Measurements from ENCODE around the gene F2.
"Not testable (repeated sequence)": the region's sequence is repeated elsewhere in the genome, so short reads cannot be mapped to it uniquely, and the experiment has no call there.

The F2 gene

GRCh38 chr11:46719048-46719542 lies at the start of gene F2:
Gene F2, plus strand, starts transcription at chr11:46719213. Its CDS starts 23 bp downstream, at chr11:46719236.
- DNase-seq (ENCODE audit: low spot score), result no peak

- peak; percentile 46 for DNase-seq (ENCODE audit: low spot score)
Observed at GRCh38 chr11:46669711-46670139, 49.3 kb upstream of the F2 start.

DNA sequence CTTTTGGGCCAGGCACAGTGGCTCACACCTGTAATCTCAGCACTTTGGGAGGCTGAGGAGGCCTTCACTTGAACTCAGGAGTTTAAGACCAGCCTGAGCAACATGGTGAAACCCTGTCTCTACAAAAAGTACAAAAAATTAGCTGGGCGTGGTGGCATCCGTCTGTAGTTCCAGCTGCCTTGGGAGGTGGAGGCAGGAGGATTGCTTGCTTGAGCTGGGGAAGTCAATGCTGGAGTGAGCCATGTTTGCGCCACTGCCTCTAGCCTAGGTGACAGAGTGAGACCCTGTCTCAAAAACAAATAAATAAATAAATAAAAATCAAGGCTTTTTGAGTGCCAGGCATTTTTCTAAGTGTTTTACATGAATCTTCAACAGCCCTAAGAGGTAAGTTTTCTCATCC lies 48.5 kb upstream of the F2 start:
- not testable (repeated sequence) for DNase-seq (ENCODE audit: low spot score)

GRCh38 chr11:46671958-46672315 lies 47.1 kb upstream of the F2 start:
- no peak for DNase-seq (ENCODE audit: low spot score)

- no peak for DNase-seq (ENCODE audit: low spot score)
Observed at GRCh38 chr11:46672381-46672839, 46.6 kb upstream of the F2 start.

DNA sequence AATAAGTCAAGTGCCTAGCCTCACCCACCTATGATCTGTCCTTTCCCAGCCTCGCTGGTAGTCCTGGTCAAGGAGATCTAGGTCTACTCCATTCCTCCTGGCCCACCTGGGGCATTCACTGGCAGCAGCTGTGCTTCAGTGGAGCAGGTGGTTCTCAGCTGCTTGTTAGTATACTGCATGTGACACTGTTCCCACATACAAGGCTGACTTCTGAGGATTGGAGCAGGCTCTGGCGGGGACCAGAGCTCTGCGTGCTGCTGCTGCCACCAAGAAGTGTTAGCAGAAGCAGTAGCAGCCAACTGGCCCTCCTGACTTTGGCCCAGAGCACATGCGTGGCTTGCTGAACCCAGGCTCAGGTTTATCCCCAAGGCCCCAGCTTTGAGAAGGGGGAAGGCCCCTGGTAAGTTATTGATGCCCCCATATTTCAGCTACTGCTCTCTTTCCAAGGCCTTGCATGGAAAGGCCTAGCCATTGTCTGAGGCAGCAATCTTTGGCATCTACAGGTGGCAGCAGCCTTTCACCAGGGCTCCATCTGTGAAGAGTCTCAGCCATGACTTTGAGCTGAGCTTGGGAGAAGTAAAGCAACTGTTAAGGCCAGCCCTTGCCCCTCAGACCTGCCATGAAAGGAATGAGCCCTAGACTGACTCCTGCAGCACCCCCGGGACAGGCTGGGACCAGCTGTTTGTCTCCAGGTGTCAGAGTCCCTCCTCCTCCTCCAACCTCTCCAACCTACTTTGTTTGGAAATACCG lies 45.1 kb upstream of the F2 start:
- no peak for DNase-seq (ENCODE audit: low spot score)

GRCh38 chr11:46674463-46675287 lies 44.3 kb upstream of the F2 start:
- DNase-seq (ENCODE audit: low spot score), result no peak

- DNase-seq (ENCODE audit: low spot score), result no peak
Observed at GRCh38 chr11:46675288-46675851, 43.6 kb upstream of the F2 start.

DNA sequence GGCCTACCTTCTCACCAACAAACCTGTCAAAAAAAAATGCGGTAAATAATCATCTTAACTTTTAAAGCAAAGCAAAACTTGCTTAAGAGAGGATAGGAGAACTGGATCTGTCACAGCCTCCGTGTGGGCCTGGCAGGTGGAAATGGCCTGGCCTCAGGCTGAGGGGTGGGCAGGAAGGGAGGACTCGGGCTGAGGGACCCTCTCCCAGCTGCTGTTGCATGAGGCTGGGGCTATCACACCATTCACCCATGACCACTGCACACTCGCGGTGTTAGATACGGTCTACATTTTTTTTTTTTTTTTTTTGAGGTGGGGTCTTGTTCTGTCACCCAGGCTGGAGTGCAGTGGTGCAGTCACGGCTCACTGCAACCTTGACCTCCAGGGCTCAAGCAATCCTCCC lies 43.1 kb upstream of the F2 start:
- DNase-seq (ENCODE audit: low spot score), result no peak

DNA sequence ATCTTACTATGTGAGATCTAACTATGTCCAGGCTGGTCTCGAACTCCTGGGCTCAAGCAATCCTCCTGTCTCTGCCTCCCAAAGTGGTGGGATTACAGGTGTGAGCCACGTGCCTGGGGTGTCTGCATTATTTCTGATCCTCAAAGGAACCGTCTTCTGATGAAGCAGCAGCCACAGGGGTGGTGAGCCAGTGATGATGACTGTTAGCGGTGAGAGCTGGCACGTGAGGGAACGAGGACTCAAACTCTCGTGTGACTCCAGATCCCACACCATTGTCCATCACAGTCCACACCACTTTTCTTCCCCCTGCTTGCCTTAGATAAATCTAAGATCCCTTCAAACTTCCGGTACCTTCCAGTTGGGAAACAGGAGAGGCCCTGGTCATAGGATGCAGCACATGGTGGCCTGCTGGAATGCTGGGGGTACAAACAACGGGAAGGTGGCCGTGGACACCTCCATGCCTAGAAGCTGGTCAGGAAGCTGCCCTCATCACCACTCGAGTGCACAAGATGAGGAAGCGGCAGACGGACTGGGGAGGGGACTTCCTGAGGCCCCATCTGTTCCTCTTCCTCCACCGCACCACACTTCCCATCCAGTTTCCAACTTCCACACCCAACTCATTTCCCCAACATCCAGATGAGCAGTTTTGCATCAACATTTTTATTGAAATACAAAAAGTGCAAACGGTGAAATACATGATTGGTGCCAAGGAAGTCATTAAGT lies 42.4 kb upstream of the F2 start:
- DNase-seq (ENCODE audit: low spot score), result no peak

GRCh38 chr11:46677169-46677568 lies 41.8 kb upstream of the F2 start:
- no peak for DNase-seq (ENCODE audit: low spot score)

DNA sequence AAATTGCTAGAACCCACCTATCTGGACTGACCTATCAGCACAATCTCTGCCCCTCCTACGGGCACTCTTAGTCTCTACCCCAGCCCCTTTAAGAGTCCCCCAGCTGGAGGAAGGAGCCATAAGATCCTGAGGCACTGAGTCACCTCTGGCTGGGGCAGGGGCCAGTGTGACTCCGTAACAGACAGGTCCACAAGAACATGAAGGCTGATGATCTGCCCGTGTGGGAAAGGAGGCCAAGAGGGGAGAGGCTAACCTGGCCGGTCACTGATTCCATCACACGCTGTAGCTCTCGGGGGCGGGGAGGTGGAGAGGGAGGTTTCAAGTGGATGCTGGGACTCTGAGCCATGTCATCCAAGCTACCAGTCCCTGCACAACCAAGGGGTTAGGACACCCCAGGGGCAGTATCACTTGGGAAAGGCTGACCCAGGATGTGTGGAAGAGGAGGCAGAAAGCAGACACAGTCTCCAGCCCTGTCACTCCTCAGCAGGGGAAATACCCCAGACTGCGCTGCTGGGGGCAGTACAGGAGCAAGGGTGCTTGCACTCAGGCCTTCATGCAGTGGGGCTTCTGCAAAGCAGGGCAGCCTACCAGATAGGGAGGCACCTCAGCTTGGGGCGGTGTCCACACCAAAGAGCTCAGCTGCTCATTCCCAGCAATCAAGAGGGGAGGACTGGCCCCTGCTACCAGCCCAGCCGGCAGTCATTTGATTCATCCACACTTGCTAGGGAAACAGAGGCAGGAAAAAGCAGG lies 40.8 kb upstream of the F2 start:
- DNase-seq (ENCODE audit: low spot score), result no peak

DNA sequence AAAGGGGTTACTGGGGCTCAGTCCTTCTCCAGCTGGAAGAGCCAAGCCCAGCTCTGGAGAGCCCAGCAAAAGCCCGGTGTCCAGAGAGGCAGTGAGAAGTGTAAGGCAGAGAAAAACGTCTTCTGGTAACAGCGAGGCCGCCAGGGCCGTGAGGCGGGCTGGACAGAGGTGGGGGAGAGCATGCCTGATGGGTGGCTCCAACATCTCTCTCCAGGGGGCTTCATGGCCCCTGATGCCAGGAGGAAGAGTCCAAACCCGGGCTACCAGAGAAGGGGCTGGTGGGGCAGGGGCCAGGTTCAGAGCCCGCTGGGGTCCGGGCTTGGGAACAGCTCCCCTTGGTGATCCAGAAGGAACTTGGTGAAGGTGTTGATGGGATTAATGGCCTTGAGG lies 40.3 kb upstream of the F2 start:
- DNase-seq (ENCODE audit: low spot score), result no peak

- no peak for DNase-seq (ENCODE audit: low spot score)
Observed at GRCh38 chr11:46679241-46680163, 39.5 kb upstream of the F2 start.

- DNase-seq (ENCODE audit: low spot score), result no peak
Observed at GRCh38 chr11:46680164-46680760, 38.8 kb upstream of the F2 start.

DNA sequence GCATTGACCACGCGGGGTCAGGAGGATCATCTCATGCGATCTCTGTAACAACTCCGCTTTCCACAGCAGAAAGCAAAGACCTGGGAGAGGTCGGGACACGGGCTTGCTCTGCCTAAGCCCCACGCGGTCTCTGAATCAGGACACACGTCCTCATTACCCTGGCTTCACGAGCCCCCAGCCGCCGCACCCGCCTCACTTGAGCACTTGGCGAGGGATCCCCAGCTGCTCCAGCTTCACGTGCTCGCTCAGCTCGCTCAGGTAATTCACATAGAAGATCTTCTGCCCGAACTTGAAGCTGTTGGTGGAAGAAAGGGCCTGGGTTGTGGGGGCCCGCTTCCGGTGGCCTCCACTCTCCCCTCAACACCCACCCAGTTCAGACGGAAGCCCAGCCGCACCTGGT lies 38.2 kb upstream of the F2 start:
- no peak for DNase-seq (ENCODE audit: low spot score)

GRCh38 chr11:46681814-46682213 lies 37.2 kb upstream of the F2 start:
- no peak for DNase-seq (ENCODE audit: low spot score)

- DNase-seq (ENCODE audit: low spot score), result no peak
Observed at GRCh38 chr11:46682773-46683752, 36.0 kb upstream of the F2 start.

GRCh38 chr11:46684367-46684766 lies 34.6 kb upstream of the F2 start:
- no peak for DNase-seq (ENCODE audit: low spot score)
